PC-9 (cell line): ENCODE measurements around the gene C18orf63.

Source experiments
- CTCF ChIP-seq: fragments of 200-600 bp; sonication (generic); conservative IDR thresholded peaks from 2 replicates; pipeline ENCODE4 v1.6.1; 2017; ENCODE audit warnings: mixed run types, antibody characterized with exemption, mild to moderate bottlenecking, moderate library complexity
- EZH2 ChIP-seq: fragments of 200-600 bp; sonication (generic); IDR thresholded peaks from 2 replicates; pipeline ENCODE4 v1.8.0; 2017; ENCODE audit warnings: antibody characterized with exemption, low read depth

- TF ChIP-seq CTCF (no peak), EZH2 (no peak)
Observed at GRCh38 chr18:74292541-74292858, 23.1 kb upstream of the C18orf63 start.
